ENCODE data around the gene SNX8.
"Not testable (repeated sequence)": the region's sequence is repeated elsewhere in the genome, so short reads cannot be mapped to it uniquely, and the experiment has no call there.

Gene SNX8

DNA sequence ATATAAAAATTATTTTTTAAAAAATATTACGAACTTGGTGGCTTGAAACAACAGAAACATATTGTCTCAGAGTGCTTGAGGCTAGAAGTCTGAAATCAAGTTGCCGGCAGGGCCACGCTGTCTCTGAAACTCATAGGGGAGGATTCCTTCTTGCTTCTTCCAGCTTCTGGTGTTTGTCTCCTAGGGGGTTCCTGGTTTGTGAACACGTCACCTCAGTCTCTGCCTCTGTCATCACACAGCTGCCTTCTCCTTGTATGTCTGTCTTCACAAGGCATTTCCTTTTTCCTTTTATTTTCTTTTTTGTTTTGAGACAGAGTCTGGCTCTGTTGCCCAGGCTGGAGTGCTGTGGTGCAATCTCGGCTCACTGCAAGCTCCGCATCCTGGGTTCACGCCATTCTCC, 12.7 kb upstream of the SNX8 start:
- no peak for DNase-seq (ENCODE audit: low spot score)

DNA sequence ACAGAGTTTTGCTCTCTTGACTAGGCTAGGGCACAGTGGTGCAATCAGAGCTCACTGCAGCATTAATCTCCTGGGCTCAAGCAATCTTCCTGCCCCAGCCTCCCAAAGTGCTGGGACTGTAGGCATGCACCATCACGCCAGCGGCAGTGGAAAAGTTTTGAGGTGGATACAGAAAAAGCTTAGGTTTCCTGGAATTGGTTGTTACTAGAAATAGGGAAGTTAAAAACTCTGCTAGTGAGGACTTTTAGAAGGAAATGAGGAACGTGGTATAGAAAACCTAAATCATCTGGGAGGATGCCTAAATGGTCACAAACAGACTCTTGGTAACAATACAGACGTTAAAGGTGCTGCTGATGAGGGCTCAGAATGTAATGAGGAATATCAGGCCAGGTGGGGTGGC, 10.9 kb upstream of the SNX8 start:
- DNase-seq (ENCODE audit: low spot score), result no peak

DNA sequence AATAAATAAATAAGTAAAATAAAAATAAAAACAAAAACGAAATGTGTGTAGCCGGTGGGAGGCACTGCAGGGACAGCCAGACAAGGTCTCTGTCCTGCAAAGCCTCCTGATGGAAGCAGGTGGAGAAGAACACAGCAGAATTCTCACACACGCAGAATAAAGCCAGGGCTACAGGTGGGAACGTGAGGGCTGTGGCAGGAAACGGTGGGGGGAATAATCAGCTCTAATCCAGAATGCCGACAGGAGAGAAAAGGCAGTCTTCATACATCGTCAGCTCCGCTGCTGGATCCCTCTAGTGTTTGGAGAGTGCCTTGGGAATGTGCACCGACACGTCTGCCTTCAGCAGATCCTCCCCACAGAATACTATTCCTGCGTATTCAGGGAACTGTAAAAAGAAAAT, 6.8 kb upstream of the SNX8 start:
- no peak for DNase-seq (ENCODE audit: low spot score)

DNA sequence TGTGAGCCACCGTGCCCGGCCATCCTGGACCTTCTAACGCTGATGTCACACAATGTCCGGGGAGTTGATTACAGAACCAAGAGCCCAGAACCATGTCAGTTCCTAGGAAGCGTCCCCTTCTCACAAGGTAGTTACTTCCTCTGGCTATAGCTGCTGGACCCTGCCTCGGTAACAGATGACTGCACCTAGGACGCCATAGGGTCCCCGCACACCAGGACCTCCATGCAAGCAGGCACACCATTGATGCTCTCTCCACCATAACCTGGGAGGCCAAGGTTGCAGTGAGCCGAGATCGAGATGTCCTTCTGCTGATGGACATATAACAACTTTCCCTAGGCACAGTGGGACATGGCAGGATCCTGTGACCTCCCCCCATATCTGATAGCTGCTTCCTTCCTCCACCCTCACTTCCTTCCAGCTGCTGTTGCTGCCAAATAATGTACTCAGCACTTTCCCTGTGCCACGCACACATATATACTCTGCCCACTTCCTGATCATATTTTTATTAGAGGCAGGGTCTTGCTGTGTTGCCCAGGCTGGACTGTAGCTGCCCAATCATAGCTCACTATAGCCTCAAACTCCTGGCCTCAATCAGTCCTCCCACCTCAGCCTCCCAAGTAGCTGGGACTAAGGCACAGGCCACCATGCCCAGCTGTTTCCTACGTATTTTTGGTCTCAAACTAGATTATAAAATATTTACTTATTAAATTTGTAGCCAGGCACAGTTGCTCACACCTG, 3.5 kb upstream of the SNX8 start:
- DNase-seq (ENCODE audit: low spot score), result no peak

DNA sequence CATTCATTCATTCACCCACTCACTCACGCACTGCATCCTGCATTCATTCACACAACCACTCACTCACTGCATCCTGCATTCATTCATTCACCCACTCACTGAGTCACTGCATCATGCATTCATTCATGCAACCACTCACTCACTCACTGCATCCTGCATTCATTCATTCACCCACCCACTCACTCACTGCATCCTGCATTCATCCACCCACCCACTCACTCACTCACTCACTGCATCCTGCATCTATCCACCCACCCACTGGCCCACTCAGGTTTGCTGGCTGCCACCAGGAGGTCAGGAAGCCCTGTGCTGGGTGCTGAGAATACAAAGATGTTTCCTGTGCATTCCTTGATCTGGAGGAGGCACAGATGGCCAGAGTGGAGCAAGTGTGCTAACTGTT, 2.3 kb upstream of the SNX8 start:
- no peak for DNase-seq (ENCODE audit: low spot score)

DNA sequence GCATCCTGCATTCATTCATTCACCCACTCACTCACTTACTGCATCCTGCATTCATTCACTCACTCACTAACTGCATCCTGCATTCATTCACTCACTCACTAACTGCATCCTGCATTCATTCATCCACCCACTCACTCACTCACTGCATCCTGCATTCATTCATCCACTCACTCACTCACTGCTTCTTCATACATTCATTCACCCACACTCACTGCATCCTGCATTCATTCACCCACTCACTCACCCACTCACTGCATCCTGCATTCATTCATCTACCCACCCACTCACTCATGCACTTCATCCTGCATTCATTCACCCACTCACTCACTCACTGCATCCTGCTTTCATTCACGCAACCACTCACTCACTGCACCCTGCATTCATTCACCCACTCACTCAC, 1.5 kb upstream of the SNX8 start:
- no peak for DNase-seq (ENCODE audit: low spot score)

DNA sequence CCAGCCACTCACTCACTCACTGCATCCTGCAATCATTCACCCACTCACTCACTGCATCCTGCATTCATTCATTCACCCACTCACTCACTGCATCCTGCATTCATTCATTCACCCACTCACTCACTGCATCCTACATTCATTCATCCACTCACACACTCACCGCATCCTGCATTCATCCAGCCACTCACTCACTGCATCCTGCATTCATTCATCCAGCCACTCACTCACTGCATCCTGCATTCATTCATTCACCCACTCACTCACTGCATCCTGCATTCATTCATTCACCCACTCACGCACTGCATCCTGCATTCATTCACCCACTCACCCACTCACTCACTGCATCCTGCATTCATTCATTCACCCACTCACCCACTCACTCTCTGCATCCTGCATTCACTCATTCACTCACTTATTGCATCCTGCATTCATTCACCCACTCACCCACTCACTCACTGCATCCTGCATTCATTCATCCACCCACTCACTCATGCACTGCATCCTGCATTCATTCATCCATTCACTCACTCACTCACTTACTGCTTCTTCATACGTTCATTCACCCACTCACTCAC, 802 bp upstream of the SNX8 start:
- not testable (repeated sequence) for DNase-seq (ENCODE audit: low spot score)

DNA sequence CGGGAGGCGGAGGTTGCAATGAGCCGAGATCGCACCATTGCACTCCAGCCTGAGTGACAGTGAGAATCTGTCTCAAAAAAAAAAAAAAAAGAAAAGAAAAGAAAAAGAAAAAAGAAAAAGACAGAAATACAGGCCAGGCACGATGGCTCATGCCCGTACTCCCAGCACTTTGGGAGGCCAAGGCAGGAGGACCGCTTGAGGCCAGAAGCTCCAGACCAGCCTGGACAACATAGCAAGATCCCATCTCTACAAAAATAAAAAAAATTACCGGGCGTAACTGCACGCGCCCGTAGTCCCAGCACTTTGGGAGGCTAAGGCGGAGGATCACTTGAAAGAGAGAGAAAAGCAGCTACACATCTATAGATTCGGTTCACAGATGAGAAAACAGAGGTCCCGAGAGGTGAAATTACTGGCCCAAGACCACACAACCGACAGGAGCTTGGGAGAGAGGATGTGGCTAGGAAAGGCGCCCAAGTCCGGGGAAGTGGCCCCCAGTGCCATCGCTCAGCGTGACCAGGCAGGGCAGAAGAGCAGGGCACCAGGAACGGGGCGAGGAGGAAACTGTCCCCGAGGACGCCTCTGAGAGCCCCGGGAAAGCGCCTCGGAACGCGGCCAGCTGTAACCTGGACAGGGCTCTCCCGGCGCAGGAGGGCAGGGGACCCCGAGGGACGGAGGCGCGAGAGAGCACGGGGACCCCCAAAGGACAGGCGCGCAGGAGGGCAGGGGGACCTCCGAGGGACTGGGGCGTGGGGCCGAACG, 612 bp downstream of the SNX8 start:
- no peak for DNase-seq (ENCODE audit: low spot score)

DNA sequence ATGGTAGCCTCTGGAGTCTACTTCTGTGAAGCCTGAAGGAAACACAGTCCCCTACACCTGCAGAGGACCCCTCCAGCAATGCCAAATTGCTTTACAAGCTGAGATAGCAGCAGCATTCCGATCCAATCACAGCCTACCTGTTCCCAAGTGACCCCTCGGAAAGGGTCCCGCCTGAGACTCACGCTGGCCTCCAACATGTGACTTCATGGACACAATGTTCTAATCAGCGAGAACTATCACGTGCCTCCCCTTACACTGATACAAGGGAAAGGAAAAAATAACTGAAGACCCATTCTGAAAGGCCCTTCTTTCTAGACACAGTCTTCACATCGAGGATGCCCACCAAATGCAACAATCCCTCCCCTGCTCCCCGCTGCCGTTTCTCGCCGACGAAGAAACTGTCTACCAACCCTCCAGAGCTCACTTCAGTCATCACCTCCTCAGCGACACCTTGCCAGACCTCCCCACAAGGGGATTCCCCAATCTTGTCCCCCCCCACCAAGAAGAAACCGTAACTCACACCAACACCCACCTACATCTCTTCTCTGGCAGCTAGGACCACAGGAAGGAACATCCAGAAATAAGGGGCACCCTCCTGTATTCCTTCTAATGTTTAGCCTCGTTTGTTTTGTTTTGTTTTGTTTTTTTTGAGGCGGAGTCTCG, 1.8 kb downstream of the SNX8 start:
- DNase-seq (ENCODE audit: low spot score), result no peak

DNA sequence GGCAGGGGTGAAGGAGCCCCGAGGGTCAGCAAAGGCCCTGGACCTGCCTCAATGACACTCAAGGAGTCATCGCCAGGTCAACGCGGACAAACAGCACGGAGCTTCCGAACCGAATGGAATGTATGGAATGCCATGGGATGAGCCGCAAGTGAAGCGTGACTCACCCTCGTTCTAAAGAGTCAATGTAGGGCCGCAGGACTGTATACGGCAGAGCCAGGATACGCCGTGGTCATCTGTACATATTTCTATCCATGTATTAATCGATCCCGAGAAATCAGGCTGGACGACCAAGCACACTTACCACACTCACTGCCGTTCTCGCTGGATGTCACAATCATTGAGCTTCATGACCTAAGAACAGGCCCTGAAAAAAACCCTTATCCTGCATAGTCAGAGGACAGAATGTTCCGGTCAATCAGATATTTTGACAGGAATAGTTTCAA, 4.3 kb downstream of the SNX8 start:
- DNase-seq (ENCODE audit: low spot score), result no peak

DNA sequence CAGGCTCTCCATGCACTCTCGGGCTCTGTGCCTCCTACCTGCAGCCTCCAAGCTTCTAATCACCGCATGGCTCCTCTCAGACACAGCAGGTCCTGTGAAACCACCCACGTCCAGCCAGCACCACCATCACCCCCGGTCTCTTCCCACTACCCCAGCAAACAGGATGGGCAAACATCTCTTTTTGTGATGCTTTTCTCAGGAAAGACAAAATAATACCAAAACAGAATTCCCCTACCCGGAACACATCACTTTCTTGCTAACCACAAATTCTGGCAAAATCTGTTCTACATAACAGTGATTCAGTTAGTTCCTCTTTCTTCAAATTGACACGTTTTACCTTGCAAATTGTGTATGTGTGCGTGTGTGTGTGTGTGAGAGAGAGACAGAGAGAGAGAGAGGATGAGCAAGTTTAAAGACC, 6.5 kb downstream of the SNX8 start:
- DNase-seq (ENCODE audit: low spot score), result no peak

DNA sequence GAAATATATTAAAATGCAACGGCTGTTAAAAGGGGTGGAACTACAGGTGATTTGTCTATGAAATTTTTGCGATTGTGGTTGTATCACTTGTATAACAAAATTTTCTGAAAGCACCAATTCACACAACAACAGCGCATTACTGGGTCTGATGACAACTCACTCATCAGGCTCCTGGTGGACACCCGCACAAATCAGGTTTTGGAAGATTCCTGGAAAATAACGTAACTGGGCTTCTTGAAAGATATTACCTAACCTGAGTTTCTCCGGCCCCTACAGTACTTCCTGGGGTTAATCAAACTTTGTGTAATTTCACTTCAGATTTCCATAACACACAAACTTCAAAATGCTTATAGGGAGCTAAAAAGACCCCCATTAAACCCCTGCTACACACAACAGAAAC, 7.6 kb downstream of the SNX8 start:
- no peak for DNase-seq (ENCODE audit: low spot score)

DNA sequence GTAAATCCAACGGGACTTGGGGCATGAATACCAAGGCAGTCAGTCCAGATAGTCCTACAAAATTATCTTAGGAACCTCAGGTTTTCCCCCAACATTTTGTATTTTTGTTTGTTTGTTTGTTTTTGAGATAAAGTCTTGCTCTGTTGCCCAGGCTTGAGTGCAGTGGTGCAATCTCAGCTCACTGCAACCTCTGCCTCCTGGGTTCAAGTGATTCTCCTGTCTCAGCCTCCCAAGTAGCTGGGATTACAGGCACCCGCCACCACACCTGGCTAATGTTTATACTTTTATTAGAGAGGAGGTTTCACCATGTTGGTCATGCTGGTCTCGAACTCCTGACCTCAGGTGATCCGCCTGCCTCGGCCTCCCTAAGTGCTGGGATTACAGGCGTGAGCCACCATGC, 9.0 kb downstream of the SNX8 start:
- DNase-seq (ENCODE audit: low spot score), result not testable (repeated sequence)

DNA sequence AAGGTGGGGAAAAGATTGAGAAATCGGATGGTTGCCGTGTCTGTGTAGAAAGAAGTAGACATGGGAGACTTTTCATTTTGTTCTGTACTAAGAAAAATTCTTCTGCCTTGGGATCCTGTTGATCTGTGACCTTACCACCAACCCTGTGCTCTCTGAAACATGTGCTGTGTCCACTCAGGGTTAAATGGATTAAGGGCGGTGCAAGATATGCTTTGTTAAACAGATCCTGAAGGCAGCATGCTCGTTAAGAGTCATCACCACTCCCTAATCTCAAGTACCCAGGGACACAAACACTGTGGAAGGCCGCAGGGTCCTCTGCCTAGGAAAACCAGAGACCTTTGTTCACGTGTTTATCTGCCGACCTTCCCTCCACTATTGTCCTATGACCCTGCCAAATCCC, 10.7 kb downstream of the SNX8 start:
- DNase-seq (ENCODE audit: low spot score), result not testable (repeated sequence)

DNA sequence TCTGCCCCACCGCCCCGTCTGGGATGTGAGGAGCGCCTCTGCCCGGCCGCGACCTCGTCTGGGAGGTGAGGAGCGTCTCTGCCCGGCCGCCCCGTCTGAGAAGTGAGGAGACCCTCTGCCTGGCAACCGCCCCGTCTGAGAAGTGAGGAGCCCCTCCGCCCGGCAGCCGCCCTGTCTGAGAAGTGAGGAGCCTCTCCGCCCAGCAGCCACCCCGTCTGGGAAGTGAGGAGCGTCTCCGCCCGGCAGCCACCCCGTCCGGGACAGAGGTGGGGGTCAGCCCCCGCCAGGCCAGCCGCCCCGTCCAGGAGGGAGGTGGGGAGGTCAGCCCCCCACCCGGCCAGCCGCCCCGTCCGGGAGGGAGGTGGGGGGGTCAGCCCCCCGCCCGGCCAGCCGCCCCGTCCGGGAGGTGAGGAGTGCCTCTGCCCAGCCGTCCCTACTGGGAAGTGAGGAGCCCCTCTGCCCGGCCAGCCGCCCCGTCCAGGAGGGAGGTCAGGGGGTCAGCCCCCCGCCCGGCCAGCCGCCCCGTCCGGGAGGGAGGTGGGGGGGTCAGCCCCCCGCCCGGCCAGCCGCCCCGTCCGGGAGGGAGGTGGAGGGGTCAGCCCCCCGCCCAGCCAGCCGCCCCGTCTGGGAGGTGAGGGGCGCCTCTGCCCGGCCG, 11.4 kb downstream of the SNX8 start:
- not testable (repeated sequence) for DNase-seq (ENCODE audit: low spot score)

DNA sequence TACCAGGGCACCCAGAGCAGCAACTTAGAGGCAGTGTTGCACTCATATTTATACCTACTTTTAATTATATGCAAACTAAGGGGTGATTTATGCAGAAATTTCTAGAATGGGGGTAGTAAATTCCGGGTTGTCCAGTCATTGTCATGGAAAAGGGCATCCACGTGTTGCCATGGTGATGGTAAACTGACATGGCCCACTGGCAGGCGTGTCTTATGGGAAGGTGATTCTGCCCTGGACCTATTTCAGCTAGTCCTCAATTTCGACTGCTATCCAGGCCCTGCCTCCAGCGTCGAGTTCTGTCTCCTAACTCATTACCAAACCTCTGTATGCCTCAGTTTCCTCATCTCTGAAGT, 12.8 kb downstream of the SNX8 start:
- DNase-seq (ENCODE audit: low spot score), result no peak

DNA sequence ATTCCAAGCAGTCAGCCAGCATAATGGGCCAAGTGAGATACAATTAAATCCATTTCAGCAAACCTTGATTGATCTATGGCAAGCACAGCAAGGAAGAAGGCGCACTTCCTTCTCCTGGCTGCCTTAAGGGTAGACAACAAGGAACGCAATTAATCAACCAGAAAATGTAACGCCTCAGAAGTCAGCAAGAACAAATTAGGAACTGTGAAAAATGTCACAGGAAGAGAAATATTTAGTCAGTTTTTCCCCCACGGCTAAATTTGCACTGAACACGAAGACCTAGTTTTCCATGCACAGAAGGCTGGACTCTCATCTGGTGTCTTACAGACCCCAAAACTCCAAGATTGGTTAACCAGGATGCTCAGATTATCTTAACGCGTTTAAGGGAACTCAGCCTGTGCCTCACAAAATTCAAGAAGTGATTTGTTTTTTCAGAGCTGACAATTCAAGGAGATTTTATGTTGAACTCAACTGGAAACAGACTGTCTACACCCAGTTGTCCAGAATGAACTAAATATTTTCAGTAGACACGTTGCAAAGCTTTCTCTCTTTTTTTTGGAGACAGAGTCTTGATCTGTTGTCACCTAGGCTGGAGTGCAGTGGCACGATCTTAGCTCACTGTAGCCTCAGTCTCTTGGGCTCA, 14.2 kb downstream of the SNX8 start:
- DNase-seq (ENCODE audit: low spot score), result no peak

DNA sequence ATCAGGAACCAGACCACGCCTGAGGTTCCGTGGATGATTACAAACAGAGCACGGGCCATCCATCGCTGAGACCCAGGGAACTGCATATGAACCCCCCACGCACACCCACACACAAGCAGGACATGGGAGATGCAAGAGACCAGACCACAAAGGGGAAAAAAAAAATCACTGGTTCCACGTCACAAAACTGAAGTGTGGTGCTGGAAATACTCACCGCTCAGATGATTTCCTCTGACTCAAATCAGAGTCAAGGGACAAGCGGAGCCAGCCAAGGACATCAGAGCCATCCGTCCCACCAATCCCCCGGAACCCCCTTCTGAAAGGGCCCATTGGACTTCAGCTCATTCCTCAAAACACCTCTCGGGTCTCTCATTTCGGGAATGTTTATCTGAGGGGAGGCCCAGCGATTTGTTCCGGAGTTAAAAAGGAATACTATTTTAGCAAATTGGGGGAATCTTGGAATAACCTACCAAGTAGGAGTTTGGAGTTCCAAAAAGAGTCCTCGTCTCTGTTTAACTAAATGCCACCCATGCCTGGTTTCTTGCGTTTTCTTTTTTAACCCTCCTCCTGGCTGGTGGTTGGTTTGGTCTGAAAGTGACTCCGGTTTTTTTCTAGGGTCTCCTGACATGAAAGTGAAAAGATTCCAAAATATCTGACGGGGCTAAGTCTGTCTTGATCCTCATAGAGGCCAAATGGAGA, 15.0 kb downstream of the SNX8 start:
- DNase-seq (ENCODE audit: low spot score), result peak; percentile 71

DNA sequence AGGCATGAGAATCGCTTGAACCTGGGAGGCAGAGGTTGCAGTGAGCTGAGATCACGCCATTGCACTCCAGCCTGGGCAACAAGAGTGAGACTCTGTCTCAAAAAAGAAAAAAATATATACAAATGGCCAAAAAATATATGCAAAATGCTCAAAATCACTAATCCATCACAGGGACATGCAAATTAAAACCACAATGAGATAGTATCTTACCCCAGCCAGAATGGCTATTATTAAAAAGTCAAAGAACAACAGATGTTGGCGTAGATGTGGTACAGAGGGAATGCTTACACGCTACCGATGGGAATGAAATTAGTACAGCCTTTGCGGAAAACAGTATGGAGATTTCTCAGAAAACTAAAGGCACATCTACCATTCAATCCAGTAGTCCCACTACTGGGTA, 17.4 kb downstream of the SNX8 start:
- DNase-seq (ENCODE audit: low spot score), result no peak

DNA sequence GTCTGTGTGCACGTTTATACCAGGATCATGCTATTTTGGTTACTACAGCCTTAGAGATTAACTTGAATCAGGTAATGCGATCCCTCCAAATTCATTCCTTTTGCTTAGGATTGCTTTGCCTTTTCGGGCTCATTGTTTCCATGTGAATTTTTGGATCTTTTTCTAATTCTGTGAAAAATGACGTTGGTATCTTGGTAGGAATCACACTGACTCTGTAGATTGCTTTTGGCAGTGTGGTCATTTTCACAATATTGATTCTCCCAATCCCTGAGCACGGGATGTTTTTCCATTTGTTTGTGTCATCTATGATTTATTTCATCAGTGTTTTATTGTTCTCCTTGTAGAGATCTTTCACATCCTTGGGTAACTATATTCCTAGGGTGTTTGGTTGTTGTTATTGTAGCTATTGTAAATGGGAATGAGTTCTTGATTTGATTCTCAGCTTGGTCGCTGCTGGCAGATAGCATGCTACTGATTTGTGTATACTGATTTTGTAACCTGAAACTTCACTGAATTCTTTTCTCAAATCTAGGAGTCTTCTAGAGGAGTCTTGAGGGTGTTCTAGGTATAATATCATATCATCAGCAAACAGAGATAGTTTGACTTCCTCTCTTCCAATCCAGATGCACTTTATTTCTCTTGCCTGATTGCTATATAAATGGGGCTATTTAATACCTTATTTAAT, 18.2 kb downstream of the SNX8 start:
- DNase-seq (ENCODE audit: low spot score), result no peak

DNA sequence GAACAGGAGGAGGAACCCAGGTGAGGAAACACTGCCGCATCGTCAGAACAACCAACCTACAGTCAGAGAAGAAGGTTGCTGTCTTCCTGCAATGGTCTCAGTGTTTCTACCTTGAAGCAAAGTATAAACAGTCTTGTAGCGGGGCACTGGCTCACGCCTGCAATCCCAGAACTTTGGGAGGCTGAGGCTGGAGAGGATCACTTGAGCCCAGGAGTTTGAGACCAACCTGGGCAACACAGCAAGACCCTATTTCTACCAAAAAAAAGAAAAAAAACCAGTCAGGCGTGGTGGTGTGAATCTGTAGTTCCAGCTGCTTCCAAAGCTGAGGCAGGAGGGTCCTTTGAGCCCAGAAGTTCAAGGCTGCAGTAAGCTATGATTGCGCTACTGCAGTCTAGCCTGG, 23.4 kb downstream of the SNX8 start:
- DNase-seq (ENCODE audit: low spot score), result no peak
